A673 (cell line): ENCODE data around the gene HES2. TPM values are rescaled to one million over a fixed set of nuclear protein-coding genes. Genes with fewer than 3 reads are reported as not detected.
"Not testable (repeated sequence)": the region's sequence is repeated elsewhere in the genome, so short reads cannot be mapped to it uniquely, and the experiment has no call there.

ENCODE experiments used
- BruUV-seq: library from RNA; stranded (reverse); fragments of 400-500 nt; replicated peaks from 2 replicates; lab custom pipeline; 2021; lab: Mats Ljungman, UMichigan
- CTCF ChIA-PET: fragments of 300-600 bp; sonication (Branson Sonifier 250); formaldehyde crosslinking; loops from one replicate; lab custom pipeline; 2022; ENCODE audit warnings: antibody characterized with exemption; lab: Charles Lee
- POLR2A ChIA-PET: fragments of 300-600 bp; sonication (Branson Sonifier 250); formaldehyde crosslinking; loops from one replicate; lab custom pipeline; 2022; ENCODE audit warnings: antibody characterized with exemption; ENCODE audit not compliant: low non-redundant PET; lab: Charles Lee
- DNase-seq: peaks from one replicate; pipeline ENCODE4 v3.0.0-alpha.2; 2015; ENCODE audit warnings: low spot score
- H3K27ac ChIP-seq: fragments of 200-600 bp; sonication (generic); 2 replicates; pipeline ENCODE4 v1.5.1; 2016; ENCODE audit warnings: mixed run types, low read depth, mild to moderate bottlenecking, mixed read lengths, antibody characterized with exemption, low read length; ENCODE audit not compliant: poor library complexity, severe bottlenecking
- H3K27me3 ChIP-seq: fragments of 200-600 bp; sonication (generic); replicated peaks from 2 replicates; pipeline ENCODE4 v1.6.1; 2017; ENCODE audit warnings: mixed run types, low read depth, mild to moderate bottlenecking, mixed read lengths, antibody characterized with exemption, low read length; ENCODE audit not compliant: insufficient read depth, poor library complexity
- H3K36me3 ChIP-seq: fragments of 200-600 bp; sonication (generic); 2 replicates; pipeline ENCODE4 v1.6.1; 2016; ENCODE audit warnings: mixed run types, mild to moderate bottlenecking, mixed read lengths, antibody characterized with exemption, low read length; ENCODE audit not compliant: insufficient read depth, poor library complexity, severe bottlenecking
- H3K4me1 ChIP-seq: fragments of 200-600 bp; sonication (generic); 2 replicates; pipeline ENCODE4 v1.6.1; 2017; ENCODE audit warnings: mixed run types, mild to moderate bottlenecking, mixed read lengths, antibody characterized with exemption, low read length; ENCODE audit not compliant: insufficient read depth, poor library complexity, severe bottlenecking
- H3K4me3 ChIP-seq: fragments of 200-600 bp; sonication (generic); 2 replicates; pipeline ENCODE4 v1.5.1; 2016; ENCODE audit warnings: low read depth, mixed run types, mild to moderate bottlenecking, mixed read lengths, low read length; ENCODE audit not compliant: poor library complexity, severe bottlenecking
- H3K9me3 ChIP-seq: fragments of 200-600 bp; sonication (generic); 2 replicates; pipeline ENCODE4 v1.6.1; 2016; ENCODE audit warnings: mixed run types, low read depth, mild to moderate bottlenecking, mixed read lengths, antibody characterized with exemption, low read length; ENCODE audit not compliant: poor library complexity, severe bottlenecking
- EZH2 ChIP-seq: fragments of 200-600 bp; sonication (generic); IDR thresholded peaks from 2 replicates; pipeline ENCODE4 v1.6.1; 2017; ENCODE audit warnings: borderline replicate concordance, low read depth, mild to moderate bottlenecking, mixed read lengths, antibody characterized with exemption, low read length; ENCODE audit not compliant: poor library complexity, severe bottlenecking
- intact Hi-C: fragments of 100-400 bp; cut with micrococcal nuclease; formaldehyde crosslinking; loops from one replicate; pipeline ENCODE4 v1.10.0; 2022; ENCODE audit not compliant: unreplicated experiment
- total RNA-seq: library from RNA; stranded (reverse); gene quantifications from 2 replicates; pipeline ENCODE4 v1.2.3, GENCODE V29; 2021
- TF ChIP-seq, protein P1 (sequence below): fragments of 300-800, 200-600 bp; sonication (generic); conservative IDR thresholded peaks from 2 replicates; pipeline ENCODE4 v1.5.1; 2017; ENCODE audit warnings: low read depth, mild to moderate bottlenecking, antibody characterized with exemption, low read length, moderate library complexity, mixed read lengths

The HES2 gene
- total RNA-seq, 1 experiment from 2014 or later: not detected

DNA sequence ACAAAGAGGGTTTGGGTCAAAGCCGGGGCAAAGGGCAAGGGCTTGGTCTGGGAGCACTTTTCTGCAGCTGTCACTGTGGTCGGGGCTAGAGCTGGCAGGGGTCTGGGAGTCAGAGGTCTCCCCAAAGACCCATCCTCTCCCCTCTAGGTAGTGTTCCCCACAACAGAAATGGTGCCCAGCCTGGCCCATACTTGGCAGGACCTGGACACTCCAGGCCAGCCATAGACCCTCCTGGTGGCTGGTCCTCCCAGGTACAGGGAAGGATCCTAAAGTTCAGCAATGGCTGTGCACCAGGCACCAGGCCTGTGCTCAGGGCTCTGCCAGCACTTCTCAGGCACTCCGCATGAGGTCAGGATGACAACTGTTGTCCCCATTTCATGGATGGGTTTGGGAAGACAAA is 15.8 kb upstream of the HES2 start:
- ChIA-PET POLR2A (no interaction called here), CTCF (no interaction called here)
- no peak overlapping the region for H3K4me3 ChIP-seq
- DNase-seq: no peak
- H3K27me3 ChIP-seq: no peaks in the 10 kb centered on the region
- no peak overlapping the region for H3K27ac ChIP-seq
- H3K9me3 ChIP-seq: no peaks in the 10 kb centered on the region
- no peaks in the 10 kb centered on the region for H3K4me1 ChIP-seq
- intact Hi-C loops: no loop called here
- no peaks in the 10 kb centered on the region for H3K36me3 ChIP-seq
- TF ChIP-seq EZH2: no peak
- TF ChIP-seq, protein P1, sequence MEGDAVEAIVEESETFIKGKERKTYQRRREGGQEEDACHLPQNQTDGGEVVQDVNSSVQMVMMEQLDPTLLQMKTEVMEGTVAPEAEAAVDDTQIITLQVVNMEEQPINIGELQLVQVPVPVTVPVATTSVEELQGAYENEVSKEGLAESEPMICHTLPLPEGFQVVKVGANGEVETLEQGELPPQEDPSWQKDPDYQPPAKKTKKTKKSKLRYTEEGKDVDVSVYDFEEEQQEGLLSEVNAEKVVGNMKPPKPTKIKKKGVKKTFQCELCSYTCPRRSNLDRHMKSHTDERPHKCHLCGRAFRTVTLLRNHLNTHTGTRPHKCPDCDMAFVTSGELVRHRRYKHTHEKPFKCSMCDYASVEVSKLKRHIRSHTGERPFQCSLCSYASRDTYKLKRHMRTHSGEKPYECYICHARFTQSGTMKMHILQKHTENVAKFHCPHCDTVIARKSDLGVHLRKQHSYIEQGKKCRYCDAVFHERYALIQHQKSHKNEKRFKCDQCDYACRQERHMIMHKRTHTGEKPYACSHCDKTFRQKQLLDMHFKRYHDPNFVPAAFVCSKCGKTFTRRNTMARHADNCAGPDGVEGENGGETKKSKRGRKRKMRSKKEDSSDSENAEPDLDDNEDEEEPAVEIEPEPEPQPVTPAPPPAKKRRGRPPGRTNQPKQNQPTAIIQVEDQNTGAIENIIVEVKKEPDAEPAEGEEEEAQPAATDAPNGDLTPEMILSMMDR: no peak
- BruUV-seq: no TSS peak

DNA sequence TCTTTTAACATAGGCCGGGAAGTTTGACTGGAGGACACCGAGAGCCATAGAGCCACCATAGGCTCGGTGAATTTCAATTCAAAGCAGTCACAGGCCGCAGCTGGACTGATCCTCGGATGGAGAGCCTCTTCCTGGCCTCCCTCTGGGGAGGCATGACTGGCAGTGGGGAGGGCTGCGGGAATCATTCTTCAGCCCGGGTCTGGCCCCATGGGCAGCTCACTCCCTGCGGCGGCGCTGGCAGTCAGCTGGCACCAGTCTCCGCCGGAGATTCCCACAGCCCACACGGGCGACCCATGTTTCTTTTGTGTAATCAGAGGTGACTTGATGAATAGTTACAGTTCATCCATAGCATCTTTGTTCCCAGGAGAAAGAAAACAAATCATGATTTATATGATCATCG is 15.4 kb upstream of the HES2 start:
- Histone ChIP-seq H3K4me1 (no peaks in the 10 kb centered on the region), H3K27me3 (no peaks in the 10 kb centered on the region), H3K9me3 (no peaks in the 10 kb centered on the region), H3K27ac (no peak overlapping the region), H3K4me3 (no peak overlapping the region), H3K36me3 (no peaks in the 10 kb centered on the region)
- intact Hi-C loops: no loop called here
- TF ChIP-seq, protein P1: no peak
- TF ChIP-seq EZH2: no peak
- ChIA-PET CTCF (no interaction called here), POLR2A (no interaction called here)
- no peak for DNase-seq
- no TSS peak for BruUV-seq

DNA sequence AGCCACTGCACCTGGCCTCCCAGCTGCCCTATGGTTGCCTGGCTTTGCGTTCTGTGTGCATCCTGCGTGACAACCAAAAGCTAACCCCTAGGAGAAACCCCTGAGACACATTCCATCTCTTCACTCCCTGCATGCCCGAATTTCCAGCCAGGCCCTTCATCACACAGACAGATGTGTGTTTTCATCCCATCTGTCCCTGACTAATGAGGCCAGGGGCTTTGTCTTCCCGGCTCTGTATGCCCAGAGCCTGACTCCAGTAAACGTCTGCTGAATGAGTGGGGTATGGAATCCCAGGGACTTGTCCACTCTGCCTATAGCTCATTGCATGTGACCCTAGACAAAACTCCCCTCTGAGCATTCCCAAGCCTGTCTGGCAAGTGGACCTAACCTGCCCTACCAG is 14.5 kb upstream of the HES2 start:
- Histone ChIP-seq H3K27me3 (no peaks in the 10 kb centered on the region), H3K9me3 (no peaks in the 10 kb centered on the region), H3K4me3 (no peak overlapping the region), H3K36me3 (no peaks in the 10 kb centered on the region), H3K27ac (no peak overlapping the region), H3K4me1 (no peaks in the 10 kb centered on the region)
- DNase-seq: no peak
- POLR2A ChIA-PET: no interaction called here
- TF ChIP-seq, protein P1: no peak
- no peak for TF ChIP-seq EZH2
- no TSS peak for BruUV-seq
- intact Hi-C loops: no loop called here
- CTCF ChIA-PET: no interaction called here

- H3K4me3 ChIP-seq, H3K27me3 ChIP-seq, intact Hi-C loops, H3K4me1 ChIP-seq, POLR2A ChIA-PET, H3K9me3 ChIP-seq, H3K27ac ChIP-seq, BruUV-seq, CTCF ChIA-PET, DNase-seq, H3K36me3 ChIP-seq: not testable (repeated sequence)
Measured at GRCh38 chr1:6431645-6432579, 12.2 kb upstream of the HES2 start.

GRCh38 chr1:6429660-6430411 is 10.1 kb upstream of the HES2 start:
- CTCF ChIA-PET: interaction anchor here (0.6 kb wide), 1 partner anchor 53 kb away, joined by 3 read pairs; no protein-coding TSS in a partner anchor
- DNase-seq, BruUV-seq, H3K27ac ChIP-seq, H3K4me1 ChIP-seq, H3K36me3 ChIP-seq, H3K9me3 ChIP-seq, H3K4me3 ChIP-seq, POLR2A ChIA-PET, intact Hi-C loops: not testable (repeated sequence)
- H3K27me3 ChIP-seq: peaks cover 14% of the 10 kb centered on the region
